ENCODE results near the gene SEC24B.
"Not testable (repeated sequence)": the region's sequence is repeated elsewhere in the genome, so short reads cannot be mapped to it uniquely, and the experiment has no call there.

SEC24B gene

GRCh38 chr4:109434007-109434971 lies 674 bp downstream of the SEC24B start:
- no peak for DNase-seq

GRCh38 chr4:109435635-109436034 lies 2.0 kb downstream of the SEC24B start:
- DNase-seq = no peak

DNA sequence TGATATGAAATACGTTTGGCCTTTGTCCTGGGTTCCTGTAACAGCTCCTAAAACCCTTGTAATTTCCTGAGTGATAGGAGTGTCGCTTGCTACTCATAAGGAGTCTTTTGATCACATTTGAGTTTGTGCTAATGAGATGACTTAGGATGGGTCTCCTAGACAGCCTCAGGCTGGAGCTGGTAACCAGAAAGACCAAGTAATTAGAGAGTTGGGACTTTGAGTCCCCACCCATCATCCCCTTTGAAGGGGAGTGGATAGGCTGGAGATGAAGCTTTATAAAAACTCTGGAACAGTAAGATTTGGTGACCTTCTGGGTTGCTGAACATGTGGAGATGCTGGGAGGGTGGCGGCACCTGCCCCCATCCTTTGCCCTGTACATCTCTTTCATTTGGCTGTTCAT lies 2.9 kb downstream of the SEC24B start:
- DNase-seq = no peak

- DNase-seq = no peak
These were observed 7.3 kb downstream of the SEC24B start for GRCh38 chr4:109440948-109441347.

- DNase-seq = no peak
These were observed 8.3 kb downstream of the SEC24B start for GRCh38 chr4:109441862-109442458.

GRCh38 chr4:109444182-109444844 lies 10.7 kb downstream of the SEC24B start:
- no peak for DNase-seq

DNA sequence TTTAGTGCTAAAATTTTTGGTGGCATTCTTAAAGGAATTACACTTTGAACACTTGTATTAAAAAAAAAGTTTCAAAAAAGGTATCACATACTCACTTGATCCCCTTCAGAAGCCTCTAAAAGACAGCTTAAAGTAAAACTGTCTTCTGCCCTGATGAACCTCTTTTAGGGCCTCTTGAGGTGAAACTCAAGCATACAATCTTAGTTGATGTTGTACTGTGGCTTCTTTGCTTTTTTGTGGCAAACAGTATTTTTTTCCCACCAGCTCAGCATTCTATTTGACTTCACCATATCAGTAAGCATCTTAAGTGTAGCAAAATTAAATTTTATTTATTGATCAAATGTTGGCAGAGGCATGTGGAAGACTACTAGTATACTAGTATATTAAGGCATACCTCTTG lies 13.7 kb downstream of the SEC24B start:
- DNase-seq = no peak

GRCh38 chr4:109451544-109452273 lies 18.1 kb downstream of the SEC24B start:
- no peak for DNase-seq

DNA sequence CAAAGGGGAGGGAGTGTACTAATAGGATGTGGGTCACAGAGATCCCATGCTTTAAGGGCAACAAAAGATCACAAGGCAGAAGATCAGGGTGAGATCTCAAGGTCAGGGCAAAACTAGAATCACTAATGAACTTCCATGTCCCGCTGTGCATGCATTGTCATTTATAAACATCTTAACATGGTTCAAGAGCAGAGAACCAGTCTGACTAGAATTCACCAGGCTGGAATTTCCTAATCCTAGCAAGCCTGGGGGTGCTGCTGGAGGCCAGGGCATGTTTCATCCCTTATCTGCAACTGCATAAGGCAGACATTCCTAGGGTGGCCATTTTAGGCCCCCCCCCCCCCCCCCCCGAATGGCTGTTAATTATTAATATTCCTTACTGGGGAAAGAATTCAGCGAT lies 19.5 kb downstream of the SEC24B start:
- DNase-seq = not testable (repeated sequence)

GRCh38 chr4:109462297-109462696 lies 28.7 kb downstream of the SEC24B start:
- no peak for DNase-seq

DNA sequence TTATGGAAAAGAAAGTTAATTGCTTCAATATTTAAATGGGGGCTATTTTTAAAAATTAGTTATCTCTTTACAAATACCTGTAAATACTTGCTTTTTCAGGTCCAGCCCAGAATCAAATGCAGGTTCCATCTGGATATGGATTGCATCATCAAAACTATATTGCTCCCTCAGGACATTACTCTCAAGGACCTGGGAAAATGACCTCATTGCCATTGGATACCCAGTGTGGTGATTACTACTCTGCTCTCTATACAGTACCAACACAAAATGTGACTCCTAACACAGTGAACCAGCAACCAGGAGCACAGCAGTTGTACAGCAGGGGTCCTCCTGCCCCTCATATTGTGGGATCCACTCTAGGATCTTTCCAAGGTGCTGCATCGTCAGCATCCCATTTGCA lies 29.2 kb downstream of the SEC24B start:
- DNase-seq = no peak

DNA sequence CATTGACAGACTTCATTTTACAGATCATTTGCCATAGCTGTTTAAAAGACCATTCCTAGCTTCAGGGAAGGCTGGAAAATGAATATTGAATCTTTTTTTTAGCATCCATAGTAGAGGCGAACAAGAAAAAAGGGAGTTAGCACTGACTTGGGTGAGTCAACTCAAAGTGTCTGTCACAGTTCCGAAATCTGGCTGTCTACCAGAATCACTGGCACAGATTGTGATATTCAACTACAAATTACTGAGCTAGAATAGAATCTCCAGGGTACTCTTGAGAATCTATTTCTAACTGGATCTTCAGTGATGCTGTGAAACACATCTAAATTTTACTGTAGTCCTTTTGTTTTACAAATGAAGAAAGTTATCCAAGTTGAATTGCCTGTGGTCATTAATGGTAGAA lies 31.5 kb downstream of the SEC24B start:
- DNase-seq = no peak

- no peak for DNase-seq
These were observed 36.3 kb downstream of the SEC24B start for GRCh38 chr4:109469915-109470314.

DNA sequence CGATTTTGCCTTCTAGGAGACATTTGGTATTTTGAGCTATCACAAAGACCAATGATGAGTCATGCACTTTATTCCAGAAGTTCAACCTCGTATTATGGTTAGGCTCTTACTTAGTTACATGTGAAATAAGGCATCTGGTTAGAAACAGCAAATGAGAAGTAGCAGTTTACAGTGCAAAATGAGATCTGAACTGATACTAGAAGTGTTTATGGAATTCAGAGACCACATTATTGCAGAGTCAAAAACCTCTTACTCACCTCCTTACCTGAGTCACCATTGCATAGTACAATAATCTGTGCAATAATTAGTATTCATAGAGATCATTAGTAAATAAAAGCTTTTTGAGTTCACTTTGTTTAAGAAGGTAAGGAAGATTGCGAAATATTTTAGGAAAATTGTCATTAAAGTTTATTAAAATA lies 38.7 kb downstream of the SEC24B start:
- DNase-seq = no peak

DNA sequence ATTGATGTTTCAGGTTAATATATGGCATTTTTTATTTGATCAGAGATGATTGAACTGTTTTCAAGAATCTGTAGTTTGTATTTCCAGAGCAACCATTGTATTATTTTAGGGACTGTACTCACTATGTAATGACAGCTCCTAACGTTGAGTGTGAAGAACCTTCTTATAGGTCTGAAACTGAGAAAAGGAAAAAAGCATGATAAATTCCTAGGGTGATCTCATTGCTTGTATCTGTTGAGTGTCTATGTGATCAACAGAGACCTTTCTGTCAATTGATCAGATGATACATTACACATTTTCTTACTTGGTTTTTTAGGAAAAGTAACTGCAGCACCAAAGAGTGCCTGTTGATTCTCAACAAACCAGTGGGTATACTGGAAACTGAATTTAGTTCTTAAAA lies 40.2 kb downstream of the SEC24B start:
- no peak for DNase-seq

- no peak for DNase-seq
These were observed 52.4 kb downstream of the SEC24B start for GRCh38 chr4:109486007-109486406.

- DNase-seq = no peak
These were observed 60.9 kb downstream of the SEC24B start for GRCh38 chr4:109494563-109494962.

DNA sequence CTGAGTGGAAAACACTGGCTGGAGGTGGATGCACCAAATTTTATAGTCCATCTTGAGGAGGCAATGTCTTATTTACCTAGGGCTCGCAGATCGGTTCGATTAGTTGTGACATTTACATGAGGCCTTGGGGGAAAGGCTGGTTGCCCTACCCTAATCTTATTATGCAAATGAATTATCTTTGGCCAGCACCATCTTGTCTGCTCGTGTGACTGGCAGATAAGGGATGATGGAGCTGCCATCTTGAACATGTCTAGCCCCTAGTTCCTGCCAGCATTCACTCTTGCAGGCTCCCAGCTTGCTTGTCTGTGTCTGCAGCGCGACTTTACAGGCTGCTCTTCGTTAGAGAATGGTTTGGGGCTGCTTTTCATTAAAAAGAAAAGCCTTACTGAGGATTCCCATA lies 61.9 kb downstream of the SEC24B start:
- DNase-seq = no peak

- DNase-seq = no peak
These were observed 63.3 kb downstream of the SEC24B start for GRCh38 chr4:109496875-109497274.

GRCh38 chr4:109497511-109497910 lies 63.9 kb downstream of the SEC24B start:
- no peak for DNase-seq

- no peak for DNase-seq
These were observed 65.9 kb downstream of the SEC24B start for GRCh38 chr4:109499513-109499912.

DNA sequence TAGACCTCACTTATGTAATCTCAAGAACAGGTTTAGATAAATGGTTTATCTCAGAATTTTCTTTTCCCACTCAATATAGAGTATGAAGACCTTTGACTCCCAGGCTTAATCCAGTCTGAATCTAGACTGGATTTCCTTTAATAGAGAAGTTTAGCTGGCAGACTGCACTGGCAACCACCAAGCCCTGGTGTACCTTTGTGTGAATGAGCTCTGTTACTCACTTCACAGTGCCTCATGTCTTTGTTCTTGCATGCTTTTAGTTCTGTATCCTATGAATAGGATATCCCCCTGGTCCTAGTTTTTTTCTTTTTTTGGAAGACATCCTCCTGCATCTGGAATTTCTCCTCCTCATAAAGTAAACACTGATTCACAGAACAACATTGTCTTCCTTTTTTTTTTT lies 73.3 kb downstream of the SEC24B start:
- no peak for DNase-seq

DNA sequence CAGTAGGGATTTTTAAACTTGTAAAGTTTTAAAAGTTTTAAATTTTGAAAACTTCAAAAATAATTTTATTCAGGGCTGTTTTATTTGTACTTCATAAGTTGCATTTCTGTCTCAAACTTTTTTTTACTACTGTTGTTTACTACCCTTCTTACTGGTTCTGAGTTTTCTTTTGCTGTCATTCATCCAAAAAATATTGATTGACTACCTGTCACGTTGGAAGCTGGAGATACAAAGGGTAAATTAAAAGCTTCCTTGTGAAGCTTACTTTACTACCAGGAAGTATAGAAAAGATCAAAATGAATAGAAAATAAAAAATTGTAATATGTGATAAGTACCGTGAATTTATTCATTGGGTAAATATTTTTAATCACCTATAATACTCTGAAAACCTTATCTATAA lies 77.1 kb downstream of the SEC24B start:
- no peak for DNase-seq
